ENCODE measurements around the gene LHX3. TPM values are rescaled to one million over a fixed set of nuclear protein-coding genes. Genes with fewer than 3 reads are reported as not detected.

LHX3 gene
- total and polyA plus RNA-seq, 2 donors (not counting 1 experiment from before 2014, with no cell fraction given), result 0.07 to 0.30 TPM

DNA sequence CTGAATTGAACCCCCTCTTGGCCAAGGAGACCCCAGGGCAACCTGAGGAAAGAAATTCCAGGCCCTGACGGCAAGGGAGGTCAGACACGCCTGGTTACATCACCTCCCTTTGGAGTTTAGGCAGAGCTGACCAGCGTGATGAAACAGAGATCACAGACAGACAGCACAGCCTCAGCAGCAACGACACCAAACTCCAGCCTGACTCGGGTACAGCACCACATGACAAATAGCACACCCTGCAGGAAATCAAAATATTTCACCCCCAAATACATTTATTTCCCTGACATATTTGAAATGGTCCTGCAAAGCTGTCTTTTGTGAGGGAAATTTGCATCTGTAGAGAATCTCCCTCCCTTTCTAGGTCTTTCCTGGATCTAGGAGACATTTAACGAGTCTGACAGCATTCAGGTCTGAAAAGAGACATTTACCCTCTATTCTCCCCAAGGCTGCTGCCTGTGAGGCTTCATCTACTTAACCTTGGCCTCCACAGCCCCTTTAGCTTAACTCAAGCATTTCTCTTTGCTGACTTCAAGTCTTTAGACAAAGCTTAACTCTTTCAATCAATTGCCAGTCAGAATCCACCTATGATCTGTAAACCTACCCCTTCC lies 38.1 kb upstream of the LHX3 start:
- Histone ChIP-seq H3K79me2 (ENCODE audit: control insufficient read depth, insufficient read depth, low read length) (peaks cover 65% of the 10 kb centered on the region), H2AFZ (ENCODE audit: insufficient read depth, low read depth, low read length, poor library complexity, severe bottlenecking) (no peak overlapping the region), H3K9me3 (ENCODE audit: control extremely low read depth in 1 of 3, control insufficient read depth in 2 of 3, insufficient read depth in 1 of 3, low read length in 2 of 3) (no peaks in the 10 kb centered on the region), H3K27ac (ENCODE audit: low read length in 2 of 2) (peak overlapping the region; percentile 70 to 83), H3K4me2 (replicated peaks; ENCODE audit: low read depth, low read length, poor library complexity, severe bottlenecking) (peak overlapping the region; percentile 86), H3K36me3 (replicated peaks in 1 of 2; ENCODE audit: control extremely low read depth in 1 of 2, control insufficient read depth in 1 of 2, extremely low read depth in 1 of 2, insufficient read depth in 2 of 2, low read length in 1 of 2) (peaks cover 2 to 15% of the 10 kb centered on the region in 2 experiments), H3K4me1 (ENCODE audit: control insufficient read depth in 2 of 2, insufficient read depth in 2 of 2, low read length in 2 of 2) (peaks cover 69 to 75% of the 10 kb centered on the region in 2 donors), H3K9ac (ENCODE audit: low read length) (peak overlapping the region; percentile 88), H3K4me3 (ENCODE audit: control extremely low read depth in 1 of 5, extremely low read depth in 1 of 5, insufficient read depth in 1 of 5, low read depth in 2 of 5, low read length in 4 of 5) (peak overlapping the region; percentile 66 to 97 (median 90)), H4K20me1 (ENCODE audit: control insufficient read depth, insufficient read depth, low read length, poor library complexity, severe bottlenecking) (peaks cover 53% of the 10 kb centered on the region), H3K27me3 (replicated peaks in 1 of 4; ENCODE audit: control extremely low read depth in 1 of 4, control insufficient read depth in 3 of 4, insufficient read depth in 4 of 4, low read length in 3 of 4) (no peaks in the 10 kb centered on the region)
- peak overlapping the region; percentile 94 for H3K4me3 Mint-ChIP-seq
- H3K9me3 Mint-ChIP-seq (ENCODE audit: insufficient read depth), result no peaks in the 10 kb centered on the region
- ATAC-seq (ENCODE audit: low read depth) (no peak), DNase-seq (peak; percentile 70)
- H3K4me1 Mint-ChIP-seq, result peaks cover 75% of the 10 kb centered on the region
- WGBS (ENCODE audit: insufficient coverage), result 77% methylated on average over 4 of the region's 6 CpGs
- CTCF ChIA-PET, result interaction anchor here (1.1 to 8.5 kb wide), 13 partner anchors 9 to 103 kb away, joined by 3 to 102 read pairs (median 5); no protein-coding TSS in a partner anchor
- intact Hi-C loops (cut with micrococcal nuclease), result loop anchor here (1.0 to 10.0 kb wide), 4 partner anchors 40 to 278 kb away; partner anchors contain the start of genes SNAPC4 and UBAC1
- TF ChIP-seq, protein P1, sequence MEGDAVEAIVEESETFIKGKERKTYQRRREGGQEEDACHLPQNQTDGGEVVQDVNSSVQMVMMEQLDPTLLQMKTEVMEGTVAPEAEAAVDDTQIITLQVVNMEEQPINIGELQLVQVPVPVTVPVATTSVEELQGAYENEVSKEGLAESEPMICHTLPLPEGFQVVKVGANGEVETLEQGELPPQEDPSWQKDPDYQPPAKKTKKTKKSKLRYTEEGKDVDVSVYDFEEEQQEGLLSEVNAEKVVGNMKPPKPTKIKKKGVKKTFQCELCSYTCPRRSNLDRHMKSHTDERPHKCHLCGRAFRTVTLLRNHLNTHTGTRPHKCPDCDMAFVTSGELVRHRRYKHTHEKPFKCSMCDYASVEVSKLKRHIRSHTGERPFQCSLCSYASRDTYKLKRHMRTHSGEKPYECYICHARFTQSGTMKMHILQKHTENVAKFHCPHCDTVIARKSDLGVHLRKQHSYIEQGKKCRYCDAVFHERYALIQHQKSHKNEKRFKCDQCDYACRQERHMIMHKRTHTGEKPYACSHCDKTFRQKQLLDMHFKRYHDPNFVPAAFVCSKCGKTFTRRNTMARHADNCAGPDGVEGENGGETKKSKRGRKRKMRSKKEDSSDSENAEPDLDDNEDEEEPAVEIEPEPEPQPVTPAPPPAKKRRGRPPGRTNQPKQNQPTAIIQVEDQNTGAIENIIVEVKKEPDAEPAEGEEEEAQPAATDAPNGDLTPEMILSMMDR (IDR thresholded peaks at IDR 0.05), result peak; percentile 76
- TF ChIP-seq EZH2 (IDR thresholded peaks at IDR 0.05; ENCODE audit: borderline replicate concordance, insufficient read depth, low read depth, low read length, poor library complexity, severe bottlenecking), result no peak
- no peaks in the 10 kb centered on the region for H3K27me3 Mint-ChIP-seq
- POLR2A ChIA-PET, result interaction anchor here (0.6 to 2.1 kb wide), 4 partner anchors 17 to 73 kb away, joined by 3 to 8 read pairs (median 6); no protein-coding TSS in a partner anchor
- H3K27ac Mint-ChIP-seq, result peak overlapping the region; percentile 90

DNA sequence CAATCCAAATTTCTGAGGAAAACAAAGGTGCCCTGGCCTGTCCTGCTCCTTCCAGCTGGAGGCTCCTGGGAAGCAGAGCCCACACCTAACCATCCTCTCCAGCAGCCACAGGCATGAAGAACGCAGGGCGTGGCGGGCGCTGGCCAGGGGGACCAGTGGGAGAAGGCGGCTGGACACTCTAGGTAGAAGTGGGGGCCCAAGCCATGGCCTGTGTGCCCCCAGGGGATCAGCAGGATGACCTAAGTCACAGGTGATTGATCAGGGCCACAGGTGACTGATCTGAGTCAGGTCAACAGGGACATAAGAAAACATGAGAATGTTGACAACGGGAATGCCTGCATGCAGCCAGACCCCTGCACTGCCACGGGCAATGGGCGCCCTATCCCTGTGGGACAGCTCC lies 37.3 kb upstream of the LHX3 start:
- H3K9me3 Mint-ChIP-seq (ENCODE audit: insufficient read depth), result no peaks in the 10 kb centered on the region
- Histone ChIP-seq H3K4me1 (ENCODE audit: control insufficient read depth in 2 of 2, insufficient read depth in 2 of 2, low read length in 2 of 2) (peaks cover 77 to 83% of the 10 kb centered on the region in 2 donors), H4K20me1 (ENCODE audit: control insufficient read depth, insufficient read depth, low read length, poor library complexity, severe bottlenecking) (peaks cover 60% of the 10 kb centered on the region), H3K4me2 (replicated peaks; ENCODE audit: low read depth, low read length, poor library complexity, severe bottlenecking) (peak overlapping the region; percentile 86), H3K9me3 (ENCODE audit: control extremely low read depth in 1 of 3, control insufficient read depth in 2 of 3, insufficient read depth in 1 of 3, low read length in 2 of 3) (no peaks in the 10 kb centered on the region), H3K4me3 (ENCODE audit: control extremely low read depth in 1 of 5, extremely low read depth in 1 of 5, insufficient read depth in 1 of 5, low read depth in 2 of 5, low read length in 4 of 5) (peak overlapping the region in 1 of 5 experiments; percentile 97), H3K9ac (ENCODE audit: low read length) (peak overlapping the region; percentile 88), H3K79me2 (ENCODE audit: control insufficient read depth, insufficient read depth, low read length) (peaks cover 73% of the 10 kb centered on the region), H3K27me3 (replicated peaks in 1 of 4; ENCODE audit: control extremely low read depth in 1 of 4, control insufficient read depth in 3 of 4, insufficient read depth in 4 of 4, low read length in 3 of 4) (no peaks in the 10 kb centered on the region), H2AFZ (ENCODE audit: insufficient read depth, low read depth, low read length, poor library complexity, severe bottlenecking) (no peak overlapping the region), H3K36me3 (replicated peaks in 1 of 2; ENCODE audit: control extremely low read depth in 1 of 2, control insufficient read depth in 1 of 2, extremely low read depth in 1 of 2, insufficient read depth in 2 of 2, low read length in 1 of 2) (peaks cover 2 to 18% of the 10 kb centered on the region in 2 experiments), H3K27ac (ENCODE audit: low read length in 2 of 2) (peak overlapping the region; percentile 70 to 83)
- H3K27ac Mint-ChIP-seq, result peak overlapping the region; percentile 90
- POLR2A ChIA-PET, result interaction anchor here (0.6 to 2.1 kb wide), 3 partner anchors 16 to 29 kb away, joined by 3 to 8 read pairs (median 8); no protein-coding TSS in a partner anchor
- WGBS (ENCODE audit: insufficient coverage), result 92% methylated on average over 6 of the region's 8 CpGs
- H3K27me3 Mint-ChIP-seq, result no peaks in the 10 kb centered on the region
- ATAC-seq (ENCODE audit: low read depth) (no peak), DNase-seq (no peak)
- H3K4me3 Mint-ChIP-seq, result peak overlapping the region; percentile 94
- intact Hi-C loops (cut with micrococcal nuclease), result loop anchor here (5.0 to 10.0 kb wide), 2 partner anchors 160 to 277 kb away; partner anchors contain the start of genes SNAPC4 and UBAC1
- CTCF ChIA-PET, result interaction anchor here (1.4 to 8.5 kb wide), 10 partner anchors 8 to 102 kb away, joined by 3 to 102 read pairs (median 6); no protein-coding TSS in a partner anchor
- TF ChIP-seq, protein P1 (IDR thresholded peaks at IDR 0.05), result no peak
- no peak for TF ChIP-seq EZH2 (IDR thresholded peaks at IDR 0.05; ENCODE audit: borderline replicate concordance, insufficient read depth, low read depth, low read length, poor library complexity, severe bottlenecking)
- H3K4me1 Mint-ChIP-seq, result peaks cover 81% of the 10 kb centered on the region

Measured in B cell (primary cell).